K562 (cell line): ENCODE data around the gene HOMEZ. TPM values are rescaled to one million over a fixed set of nuclear protein-coding genes. Genes with fewer than 3 reads are reported as not detected.

Experiments used
- ILK ChIP-seq: fragments of 450-650 bp; IDR thresholded peaks from 2 replicates; pipeline ENCODE4 v1.6.1; 2016; ENCODE audit warnings: missing genetic modification characterization, low read depth, mild to moderate bottlenecking, missing compliant biosample characterization, moderate library complexity, borderline replicate concordance
- KLF13 ChIP-seq: fragments of 450-650 bp; IDR thresholded peaks from 2 replicates; pipeline ENCODE4 v1.6.1; 2016; ENCODE audit warnings: missing genetic modification characterization, low read depth, mild to moderate bottlenecking, missing compliant biosample characterization, moderate library complexity, borderline replicate concordance
- MTA2 ChIP-seq: fragments of 450-650 bp; IDR thresholded peaks from 2 replicates; pipeline ENCODE4 v1.6.1; 2016; ENCODE audit warnings: low read depth
- NUFIP1 ChIP-seq: fragments of 450-650 bp; IDR thresholded peaks from 2 replicates; pipeline ENCODE4 v1.6.1; 2018; ENCODE audit not compliant: partially characterized antibody
- SMAD1 ChIP-seq: fragments of 150-350 bp; IDR thresholded peaks from 2 replicates; pipeline ENCODE4 v1.6.1; 2014; ENCODE audit warnings: low read length, low read depth; ENCODE audit not compliant: partially characterized antibody
- SPI1 ChIP-seq: IDR thresholded peaks from 2 replicates; pipeline ENCODE4 v1.6.1; 2011; ENCODE audit warnings: low read depth, low read length, control low read depth, borderline replicate concordance
- ZNF431 ChIP-seq: sonication (generic); formaldehyde crosslinking; IDR thresholded peaks from 2 replicates; pipeline ENCODE4 v1.8.0; 2022; ENCODE audit warnings: mild to moderate bottlenecking, missing genetic modification reagents
- ZNF583 ChIP-seq: fragments of 250-450 bp; sonication (Bioruptor Pico); IDR thresholded peaks from 2 replicates; pipeline ENCODE4 v1.4.0; 2020
- polyA plus RNA-seq, 8 experiments: library from polyadenylated mRNA; depleted of rRNA in 4 of 8; stranded (reverse) in 5 of 8; unstranded in 3 of 8; fragments of >200 nt; fragmentation: Nextera tagmentation in 2 of 8; fragmentation: Illumina TruSeq in 1 of 8; extraction: Ambion mirVana in 2 of 8; extraction: Trizol in 1 of 8; gene quantifications; 2 replicates each; pipeline versions ENCODE4 v1.2.1 to v1.2.3, GENCODE V29; 2011 to 2014; ENCODE audit warnings: inconsistent platforms in 1 of 8, missing spikeins in 1 of 8
- total RNA-seq, 7 experiments: library from RNA; depleted of rRNA in 6 of 7; stranded (reverse); fragments of >200 nt in 6 of 7; fragmentation: Illumina TruSeq in 2 of 7; extraction: Trizol in 2 of 7; gene quantifications; 2 replicates each; pipeline versions ENCODE4 v1.2.1 to v1.2.3, GENCODE V29; 2011 to 2021; ENCODE audit warnings: low replicate concordance in 1 of 7
- TF ChIP-seq, protein P1 (sequence below), 2 experiments: IDR thresholded peaks; 2 replicates each; pipeline ENCODE4 v1.6.1; 2012; ENCODE audit warnings: improper control_type of control experiment in 2 of 2, low read depth in 2 of 2, low read length in 2 of 2, borderline replicate concordance in 1 of 2

HOMEZ gene
- total and polyA plus RNA-seq, 9 of the 15 experiments (the other 6 are each of a cell fraction or from before 2014, with no cell fraction given), result 3.0 to 30.2 (median 16.9) TPM

DNA sequence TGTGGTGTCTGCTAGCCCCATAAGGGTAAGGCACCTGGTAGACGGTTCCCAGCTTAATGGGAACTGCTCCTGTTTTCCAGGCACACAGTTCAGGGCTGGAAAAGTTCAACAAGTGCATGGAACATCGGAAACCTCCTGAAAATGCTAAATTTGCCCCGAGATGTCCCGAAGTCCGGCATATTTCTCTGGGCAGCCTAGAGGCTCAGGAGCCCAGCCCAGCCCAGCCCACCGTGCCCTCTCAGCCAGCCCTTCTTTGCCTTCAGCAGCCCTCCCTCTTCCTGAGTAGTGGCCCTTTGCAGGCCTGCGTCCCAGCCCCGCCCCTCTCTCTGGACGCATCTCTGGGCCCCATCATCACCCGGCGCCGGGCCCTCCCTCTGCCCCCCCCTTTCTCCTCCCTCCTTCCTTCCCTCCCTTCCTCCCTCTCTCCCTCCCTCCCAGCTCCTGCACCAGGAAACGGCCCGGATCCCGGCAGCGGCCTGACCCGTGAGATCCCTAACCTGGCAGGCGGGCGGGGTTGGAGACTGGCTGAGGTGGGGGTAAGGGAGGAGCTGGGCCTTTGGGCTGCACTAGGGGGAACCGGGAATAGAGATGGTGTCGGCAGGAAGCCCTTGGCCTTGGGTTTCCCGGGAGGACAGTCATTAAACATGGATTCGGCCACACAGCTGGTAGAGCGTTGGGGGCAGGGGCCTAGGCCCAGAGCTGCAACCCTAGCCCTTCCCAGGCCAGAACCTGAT lies 20.6 kb upstream of the HOMEZ start, which contains the start of gene BCL2L2 (continued):
- TF ChIP-seq, protein P1, sequence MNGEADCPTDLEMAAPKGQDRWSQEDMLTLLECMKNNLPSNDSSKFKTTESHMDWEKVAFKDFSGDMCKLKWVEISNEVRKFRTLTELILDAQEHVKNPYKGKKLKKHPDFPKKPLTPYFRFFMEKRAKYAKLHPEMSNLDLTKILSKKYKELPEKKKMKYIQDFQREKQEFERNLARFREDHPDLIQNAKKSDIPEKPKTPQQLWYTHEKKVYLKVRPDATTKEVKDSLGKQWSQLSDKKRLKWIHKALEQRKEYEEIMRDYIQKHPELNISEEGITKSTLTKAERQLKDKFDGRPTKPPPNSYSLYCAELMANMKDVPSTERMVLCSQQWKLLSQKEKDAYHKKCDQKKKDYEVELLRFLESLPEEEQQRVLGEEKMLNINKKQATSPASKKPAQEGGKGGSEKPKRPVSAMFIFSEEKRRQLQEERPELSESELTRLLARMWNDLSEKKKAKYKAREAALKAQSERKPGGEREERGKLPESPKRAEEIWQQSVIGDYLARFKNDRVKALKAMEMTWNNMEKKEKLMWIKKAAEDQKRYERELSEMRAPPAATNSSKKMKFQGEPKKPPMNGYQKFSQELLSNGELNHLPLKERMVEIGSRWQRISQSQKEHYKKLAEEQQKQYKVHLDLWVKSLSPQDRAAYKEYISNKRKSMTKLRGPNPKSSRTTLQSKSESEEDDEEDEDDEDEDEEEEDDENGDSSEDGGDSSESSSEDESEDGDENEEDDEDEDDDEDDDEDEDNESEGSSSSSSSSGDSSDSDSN (IDR thresholded peaks at IDR 0.05; ENCODE audit: borderline replicate concordance in 1 of 2, low read depth in 2 of 2, low read length in 2 of 2), result peak; percentile 38 to 61; a peak in 1 of 4 replicates
- TF ChIP-seq MTA2, result no peak
- no peak for TF ChIP-seq ZNF583 (CRISPR knock-in tag)
- TF ChIP-seq SPI1, result no peak
- peak; percentile 100 for TF ChIP-seq NUFIP1
- TF ChIP-seq KLF13 (tag), result peak; percentile 27; the same call in 1 of the 2 replicates
- TF ChIP-seq ZNF431 (CRISPR knock-in tag), result no peak
- TF ChIP-seq ILK, result no peak
- TF ChIP-seq SMAD1, result peak; percentile 30
